ENCODE data around the gene GSTT2.
"Not testable (repeated sequence)": the region's sequence is repeated elsewhere in the genome, so short reads cannot be mapped to it uniquely, and the experiment has no call there.

DNA sequence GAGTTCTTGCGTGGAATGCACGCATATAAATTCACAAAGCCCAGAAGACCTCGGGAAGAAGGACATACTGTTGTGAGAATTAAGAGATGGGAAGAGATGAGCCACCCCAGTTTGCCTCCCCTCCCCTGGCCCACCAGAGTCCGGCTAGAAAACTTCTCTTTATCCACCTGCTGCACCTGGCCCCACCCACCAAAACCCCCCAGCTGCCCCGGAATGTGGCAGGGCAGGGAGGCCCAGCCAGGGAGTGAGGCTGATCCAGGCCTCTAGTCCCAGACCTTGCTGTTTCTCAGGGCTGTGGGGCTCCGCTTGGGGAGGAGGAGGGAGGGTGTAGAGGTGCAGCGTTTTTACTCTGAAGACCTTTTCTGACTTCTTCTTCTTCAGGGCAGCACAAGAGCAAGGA lies 633 bp downstream of the GSTT2 start:
- not testable (repeated sequence) for TF ChIP-seq YY1 (IDR thresholded peaks at IDR 0.05; ENCODE audit: insufficient read depth, insufficient read length); SUZ12 (IDR thresholded peaks at IDR 0.05; ENCODE audit: extremely low read depth, insufficient read depth, insufficient read length); ZNF274 (IDR thresholded peaks at IDR 0.05; ENCODE audit: low read depth, low read length)

Measured in NT2/D1 (cell line).